Measurements from ENCODE around the gene POLR3GL. TPM values are rescaled to one million over a fixed set of nuclear protein-coding genes. Genes with fewer than 3 reads are reported as not detected.

The POLR3GL gene
- total RNA-seq, 3 donors from 2014 or later = 15.7 to 26.8 (median 19.5) TPM

- DNase-seq (peak; percentile 96 to 97 (median 96)), ATAC-seq (peak; percentile 95)
- no peaks in the 10 kb centered on the region for H3K36me3 ChIP-seq (ENCODE audit: low read depth)
- H3K4me1 ChIP-seq (ENCODE audit: low read depth) = peaks cover 38% of the 10 kb centered on the region
- peak within 1 kb of the TSS; percentile 37 for H3K4me3 ChIP-seq
- no peaks in the 10 kb centered on the region for H3K9me3 ChIP-seq
- TF ChIP-seq, protein P1, sequence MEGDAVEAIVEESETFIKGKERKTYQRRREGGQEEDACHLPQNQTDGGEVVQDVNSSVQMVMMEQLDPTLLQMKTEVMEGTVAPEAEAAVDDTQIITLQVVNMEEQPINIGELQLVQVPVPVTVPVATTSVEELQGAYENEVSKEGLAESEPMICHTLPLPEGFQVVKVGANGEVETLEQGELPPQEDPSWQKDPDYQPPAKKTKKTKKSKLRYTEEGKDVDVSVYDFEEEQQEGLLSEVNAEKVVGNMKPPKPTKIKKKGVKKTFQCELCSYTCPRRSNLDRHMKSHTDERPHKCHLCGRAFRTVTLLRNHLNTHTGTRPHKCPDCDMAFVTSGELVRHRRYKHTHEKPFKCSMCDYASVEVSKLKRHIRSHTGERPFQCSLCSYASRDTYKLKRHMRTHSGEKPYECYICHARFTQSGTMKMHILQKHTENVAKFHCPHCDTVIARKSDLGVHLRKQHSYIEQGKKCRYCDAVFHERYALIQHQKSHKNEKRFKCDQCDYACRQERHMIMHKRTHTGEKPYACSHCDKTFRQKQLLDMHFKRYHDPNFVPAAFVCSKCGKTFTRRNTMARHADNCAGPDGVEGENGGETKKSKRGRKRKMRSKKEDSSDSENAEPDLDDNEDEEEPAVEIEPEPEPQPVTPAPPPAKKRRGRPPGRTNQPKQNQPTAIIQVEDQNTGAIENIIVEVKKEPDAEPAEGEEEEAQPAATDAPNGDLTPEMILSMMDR (IDR thresholded peaks at IDR 0.05) = no peak
- intact Hi-C loops (cut with DNase I, micrococcal nuclease) = no loop called here
Measured at GRCh38 chr1:145957443-145958319, 6.8 kb upstream of the POLR3GL start, which contains the start of gene LIX1L. Gene LIX1L (minus strand): TSS chr1:145958017. CDS start chr1:145957927, 90 bp downstream.

DNA sequence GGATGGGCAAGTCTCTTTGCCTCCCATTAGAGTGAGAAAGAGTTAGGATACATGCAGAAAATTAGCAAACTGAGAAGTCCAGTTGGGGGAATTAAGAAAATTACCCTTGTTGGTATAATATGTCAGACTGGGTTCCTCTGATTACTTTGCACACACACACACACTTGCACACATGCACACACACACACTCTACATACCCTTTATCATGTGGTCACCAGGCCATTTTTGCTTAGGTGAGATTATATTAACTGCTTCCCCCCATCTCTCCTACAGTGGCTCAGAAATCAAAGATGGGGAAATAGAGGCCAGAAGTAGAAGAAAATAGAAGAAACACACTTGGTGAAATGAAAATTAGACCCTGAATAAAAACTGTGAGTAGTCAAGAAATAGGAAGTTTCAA is 5.8 kb upstream of the POLR3GL start:
- H3K4me1 ChIP-seq (ENCODE audit: low read depth) = peaks cover 48% of the 10 kb centered on the region
- TF ChIP-seq, protein P1 (IDR thresholded peaks at IDR 0.05) = no peak
- ATAC-seq = no peak
- no peak for DNase-seq
- intact Hi-C loops (cut with DNase I, micrococcal nuclease) = no loop called here
- H3K36me3 ChIP-seq (ENCODE audit: low read depth) = no peaks in the 10 kb centered on the region
- no peaks in the 10 kb centered on the region for H3K9me3 ChIP-seq
- H3K4me3 ChIP-seq = no peak overlapping the region

DNA sequence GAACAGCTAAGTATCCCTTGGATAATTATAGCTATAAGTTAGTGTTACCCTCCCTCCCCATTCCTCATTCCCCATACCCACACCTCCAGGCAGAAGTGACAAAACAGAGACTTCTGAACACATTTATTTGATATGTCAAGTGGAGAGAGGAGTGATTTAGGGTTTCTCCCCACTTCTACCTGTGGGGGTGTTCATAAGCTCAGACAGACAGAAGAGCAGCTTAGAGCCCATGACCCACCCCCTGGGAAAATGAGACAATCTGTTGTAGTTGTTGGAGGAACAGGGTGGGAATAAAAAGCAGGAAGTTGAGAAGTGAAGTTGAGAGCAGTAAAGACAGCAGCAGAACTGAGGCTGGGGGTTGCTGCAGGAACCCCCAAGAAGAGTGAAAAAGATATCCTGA is 5.2 kb upstream of the POLR3GL start:
- Histone ChIP-seq H3K9me3 (no peaks in the 10 kb centered on the region), H3K36me3 (ENCODE audit: low read depth) (no peaks in the 10 kb centered on the region), H3K4me3 (no peak overlapping the region), H3K4me1 (ENCODE audit: low read depth) (peaks cover 52% of the 10 kb centered on the region)
- TF ChIP-seq, protein P1 (IDR thresholded peaks at IDR 0.05) = no peak
- no peak for DNase-seq
- intact Hi-C loops (cut with DNase I, micrococcal nuclease) = no loop called here
- no peak for ATAC-seq

GRCh38 chr1:145959957-145960467 is 4.5 kb upstream of the POLR3GL start:
- Histone ChIP-seq H3K4me3 (no peak overlapping the region), H3K4me1 (ENCODE audit: low read depth) (peaks cover 47% of the 10 kb centered on the region), H3K9me3 (no peaks in the 10 kb centered on the region), H3K36me3 (ENCODE audit: low read depth) (no peaks in the 10 kb centered on the region)
- no peak for ATAC-seq
- intact Hi-C loops (cut with DNase I, micrococcal nuclease) = loop anchor here in 1 of 2 donors (10.0 kb wide), 1 partner anchor 45 kb away; the partner anchor contains the start of genes ITGA10 and PEX11B
- TF ChIP-seq, protein P1 (IDR thresholded peaks at IDR 0.05) = no peak
- peak in 1 of 3 donors; percentile 59 for DNase-seq

DNA sequence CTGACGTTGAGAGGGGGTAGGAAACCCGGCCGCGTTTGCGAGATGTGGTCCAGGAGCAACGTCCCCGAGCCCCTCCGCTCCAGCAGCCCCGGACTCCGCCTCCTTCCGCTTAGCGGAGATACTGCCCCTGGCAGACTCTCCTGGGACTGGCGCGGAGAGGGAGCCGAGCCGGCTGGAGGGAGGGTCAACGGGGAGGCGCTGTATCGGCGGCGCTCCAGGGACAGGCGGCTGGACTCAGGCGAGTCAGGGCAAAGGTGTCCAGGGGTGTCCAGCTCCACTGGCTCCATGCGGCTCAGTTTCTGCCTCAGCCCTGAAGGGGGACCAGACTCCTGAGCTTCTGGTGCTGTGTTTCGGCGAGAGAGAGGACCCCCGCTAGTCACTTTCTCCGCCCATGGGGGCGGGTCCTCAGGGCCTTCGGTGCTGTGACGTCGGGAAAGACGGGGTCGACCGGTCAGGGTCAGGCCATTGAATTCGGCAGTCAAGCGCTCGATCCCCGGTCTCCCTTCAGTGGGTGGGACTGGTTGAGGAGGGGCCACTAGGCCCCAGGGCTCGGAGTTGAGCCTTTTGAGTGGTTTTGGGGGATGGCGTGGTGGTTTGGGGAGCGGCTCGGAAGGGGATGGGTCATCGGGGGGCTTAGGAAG is 3.9 kb upstream of the POLR3GL start:
- H3K9me3 ChIP-seq = no peaks in the 10 kb centered on the region
- H3K4me3 ChIP-seq = peak overlapping the region; percentile 11
- DNase-seq = peak; percentile 66 to 87 (median 81)
- H3K4me1 ChIP-seq (ENCODE audit: low read depth) = peaks cover 45% of the 10 kb centered on the region
- peak; percentile 17 for ATAC-seq
- TF ChIP-seq, protein P1 (IDR thresholded peaks at IDR 0.05) = no peak
- no peaks in the 10 kb centered on the region for H3K36me3 ChIP-seq (ENCODE audit: low read depth)
- intact Hi-C loops (cut with DNase I, micrococcal nuclease) = loop anchor here in 1 of 2 donors (10.0 kb wide), 1 partner anchor 46 kb away; the partner anchor contains the start of genes ITGA10 and PEX11B

Data from mucosa of descending colon (tissue), 3 donors.